Measurements from ENCODE around the gene FAM32A.

FAM32A gene

GRCh38 chr19:16203256-16204004, 18.2 kb downstream of the FAM32A start:
- no peak for DNase-seq

GRCh38 chr19:16204005-16204294, 18.7 kb downstream of the FAM32A start:
- no peak for DNase-seq

GRCh38 chr19:16205205-16206045, 20.2 kb downstream of the FAM32A start:
- DNase-seq, result no peak

GRCh38 chr19:16206046-16206605, 20.9 kb downstream of the FAM32A start:
- DNase-seq, result no peak

- no peak for DNase-seq
Observed at GRCh38 chr19:16206637-16207036, 21.4 kb downstream of the FAM32A start.

GRCh38 chr19:16207063-16207462, 21.9 kb downstream of the FAM32A start:
- no peak for DNase-seq

GRCh38 chr19:16207490-16208025, 22.3 kb downstream of the FAM32A start:
- no peak for DNase-seq

- no peak for DNase-seq
Observed at GRCh38 chr19:16208064-16208759, 23.0 kb downstream of the FAM32A start.

- DNase-seq, result no peak
Observed at GRCh38 chr19:16208847-16209665, 23.8 kb downstream of the FAM32A start.

GRCh38 chr19:16210168-16210567, 25.0 kb downstream of the FAM32A start:
- no peak for DNase-seq

GRCh38 chr19:16213076-16213475, 27.9 kb downstream of the FAM32A start:
- no peak for DNase-seq

- DNase-seq, result no peak
Observed at GRCh38 chr19:16216744-16217670, 31.8 kb downstream of the FAM32A start.

- DNase-seq, result no peak
Observed at GRCh38 chr19:16217716-16218451, 32.7 kb downstream of the FAM32A start.

GRCh38 chr19:16218851-16219250, 33.6 kb downstream of the FAM32A start:
- DNase-seq, result no peak

- no peak for DNase-seq
Observed at GRCh38 chr19:16222806-16223205, 37.6 kb downstream of the FAM32A start.

- no peak for DNase-seq
Observed at GRCh38 chr19:16223746-16224145, 38.5 kb downstream of the FAM32A start.

GRCh38 chr19:16224293-16225045, 39.3 kb downstream of the FAM32A start:
- no peak for DNase-seq

GRCh38 chr19:16225279-16226183, 40.3 kb downstream of the FAM32A start:
- DNase-seq, result no peak

All from activated naive CD4-positive, alpha-beta T cell treated with anti-CD3 and anti-CD28 coated beads, Interleukin-2, amount 50 U/mL, for 16 hours (primary cell).